K562 treated with DMSO at 1 percent for 4 hours (cell line): ENCODE data around the gene MEF2B. TPM values are rescaled to one million over a fixed set of nuclear protein-coding genes. Genes with fewer than 3 reads are reported as not detected.

Experiments
- total RNA-seq: library from RNA; unstranded; fragments of 300-600 nt; gene quantifications from 2 replicates; pipeline ENCODE4 v1.2.3, GENCODE V29; 2022; ENCODE audit not compliant: insufficient read depth

The MEF2B gene
- total RNA-seq: 10.8 and 12.1 TPM in 2 replicates

GRCh38 chr19:19170053-19170872 lies at the start of gene MEF2B:
Gene MEF2B, minus strand, starts transcription at chr19:19170263. Its CDS starts 19,528 bp downstream, at chr19:19150735.

GRCh38 chr19:19211499-19212420 lies 41.7 kb upstream of the MEF2B start, which contains the start of gene NCAN:
Gene NCAN, plus strand, starts transcription at chr19:19211958. Its CDS starts 4,996 bp downstream, at chr19:19216954.

GRCh38 chr19:19203012-19203856 lies 33.2 kb upstream of the MEF2B start, which contains the start of gene NR2C2AP:
Gene NR2C2AP, minus strand, starts transcription at chr19:19203414. Its CDS starts 354 bp downstream, at chr19:19203060.

GRCh38 chr19:19192078-19192882 lies 22.2 kb upstream of the MEF2B start, which contains the start of the genes BORCS8 and RFXANK:
Gene BORCS8, minus strand, starts transcription at chr19:19192152. Its CDS starts 35 bp downstream, at chr19:19192117.
Gene RFXANK, plus strand, starts transcription at chr19:19192258. Its CDS starts 1,689 bp downstream, at chr19:19193947.

GRCh38 chr19:19138109-19138981 lies 31.7 kb downstream of the MEF2B start, which contains the start of gene TMEM161A:
Gene TMEM161A, minus strand, starts transcription at chr19:19138478. Its CDS starts 50 bp downstream, at chr19:19138428.

Other genes with a start within 250 kb of the MEF2B start
- 8.1 and 8.2 TPM in 2 replicates for gene HOMER3, start 229.0 kb downstream of the MEF2B start, total RNA-seq
- gene SUGP2, start 136.7 kb downstream of the MEF2B start, total RNA-seq: 53.2 and 71.3 TPM in 2 replicates
- 33.5 and 46.5 TPM in 2 replicates for gene ARMC6, start 136.7 kb downstream of the MEF2B start, total RNA-seq
- 20.4 and 26.7 TPM in 2 replicates for gene SLC25A42, start 106.3 kb downstream of the MEF2B start, total RNA-seq
- 38.7 and 41.5 TPM in 2 replicates for gene TMEM161A, start 31.8 kb downstream of the MEF2B start, total RNA-seq
- 9.9 and 14.2 TPM in 2 replicates for gene BORCS8, start 21.9 kb upstream of the MEF2B start, total RNA-seq
- 148 and 160 TPM in 2 replicates for gene RFXANK, start 22.0 kb upstream of the MEF2B start, total RNA-seq
- gene NR2C2AP, start 33.2 kb upstream of the MEF2B start, total RNA-seq: 12.3 and 18.1 TPM in 2 replicates
- gene NCAN, start 41.7 kb upstream of the MEF2B start, total RNA-seq: not detected in 2 replicates
- gene TM6SF2, start 103.0 kb upstream of the MEF2B start, total RNA-seq: not detected in 2 replicates
- gene SUGP1, start 150.2 kb upstream of the MEF2B start, total RNA-seq: 36.1 and 51.6 TPM in 2 replicates
- 30.0 and 33.5 TPM in 2 replicates for gene MAU2, start 150.6 kb upstream of the MEF2B start, total RNA-seq
- 53.4 and 59.7 TPM in 2 replicates for gene GATAD2A, start 235.4 kb upstream of the MEF2B start, total RNA-seq